HG03103 (cell line): Measurements from ENCODE around the gene FOXP1.

ENCODE experiments used
- ATAC-seq: cut with Tn5 transposase; IDR thresholded peaks from one replicate; pipeline ENCODE4 v1.9.1; 2021; ENCODE audit warnings: low read depth; ENCODE audit not compliant: unreplicated experiment

FOXP1 gene

DNA sequence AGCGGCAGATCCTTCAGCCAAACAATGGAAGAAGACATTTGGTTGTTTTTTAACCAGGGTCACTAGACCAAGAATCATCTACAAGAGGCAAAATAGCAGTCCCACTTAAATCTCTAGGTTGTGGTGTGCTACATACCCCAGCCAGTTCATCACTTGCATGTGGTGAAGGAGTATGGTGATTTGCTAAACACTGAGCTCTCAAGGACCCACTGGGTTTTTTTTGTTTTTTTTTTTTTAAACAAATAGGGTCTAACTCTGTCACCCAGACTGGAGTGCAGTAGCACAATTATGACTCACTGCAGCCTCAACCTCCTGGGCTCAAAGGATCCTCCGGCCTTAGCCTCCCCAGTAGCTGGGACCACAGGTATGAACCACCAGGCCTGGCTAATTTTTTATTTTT is 508.0 kb downstream of the FOXP1 start:
- ATAC-seq, result no peak

DNA sequence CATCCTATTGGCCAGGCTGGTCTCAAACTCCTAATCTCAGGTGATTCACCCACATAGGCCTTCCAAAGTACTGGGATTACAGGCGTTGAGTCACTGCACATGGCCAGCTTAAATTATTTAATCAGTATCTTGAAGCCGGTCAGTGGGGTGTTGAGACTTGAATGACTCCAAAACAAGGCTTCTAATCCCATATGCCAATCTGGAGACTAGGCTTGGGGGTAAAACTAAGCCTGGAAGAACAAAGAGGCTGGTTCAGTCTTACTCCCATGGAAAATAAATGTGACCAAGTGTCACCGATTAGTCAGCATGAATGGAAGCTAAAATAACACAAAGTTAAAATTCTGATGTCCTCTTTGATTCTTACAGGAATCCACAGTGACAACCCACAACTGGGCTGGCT is 509.1 kb downstream of the FOXP1 start:
- no peak for ATAC-seq

DNA sequence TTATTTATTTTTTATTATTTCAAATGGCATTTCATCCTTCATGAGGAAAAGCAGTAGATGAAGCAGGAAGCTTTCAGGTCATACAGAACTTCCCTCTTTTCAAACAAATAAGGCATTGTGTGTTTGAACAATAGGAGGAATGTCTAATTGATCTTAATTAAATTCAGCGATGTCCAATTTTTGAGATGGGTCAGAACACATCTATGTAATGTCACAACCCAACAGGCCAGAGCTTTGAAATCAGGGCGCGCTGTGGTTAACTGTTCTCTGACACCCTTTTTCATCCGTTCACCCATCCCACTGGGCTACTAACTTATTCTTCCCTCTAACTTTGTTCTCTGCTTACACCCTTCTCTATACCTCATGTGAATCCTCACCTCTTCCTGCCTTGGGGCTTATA is 510.5 kb downstream of the FOXP1 start:
- no peak for ATAC-seq

DNA sequence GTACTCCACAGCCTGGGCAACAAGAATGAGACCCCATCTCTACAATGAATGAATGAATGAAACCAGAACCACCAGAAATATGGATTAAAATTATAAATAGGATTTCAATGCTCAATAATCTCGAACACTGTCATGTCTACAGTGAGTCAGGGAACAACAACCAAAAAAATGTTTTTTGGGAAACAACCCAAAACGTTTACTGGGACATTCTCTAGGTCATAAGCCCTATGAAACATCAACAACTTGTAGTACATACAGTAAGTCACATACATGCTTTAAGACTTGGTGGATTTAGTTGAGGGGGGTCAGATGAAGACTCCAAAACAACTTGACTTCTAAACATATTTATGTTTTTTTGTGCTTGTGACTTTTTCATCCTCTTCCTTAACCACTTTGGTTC is 511.2 kb downstream of the FOXP1 start:
- ATAC-seq, result no peak

DNA sequence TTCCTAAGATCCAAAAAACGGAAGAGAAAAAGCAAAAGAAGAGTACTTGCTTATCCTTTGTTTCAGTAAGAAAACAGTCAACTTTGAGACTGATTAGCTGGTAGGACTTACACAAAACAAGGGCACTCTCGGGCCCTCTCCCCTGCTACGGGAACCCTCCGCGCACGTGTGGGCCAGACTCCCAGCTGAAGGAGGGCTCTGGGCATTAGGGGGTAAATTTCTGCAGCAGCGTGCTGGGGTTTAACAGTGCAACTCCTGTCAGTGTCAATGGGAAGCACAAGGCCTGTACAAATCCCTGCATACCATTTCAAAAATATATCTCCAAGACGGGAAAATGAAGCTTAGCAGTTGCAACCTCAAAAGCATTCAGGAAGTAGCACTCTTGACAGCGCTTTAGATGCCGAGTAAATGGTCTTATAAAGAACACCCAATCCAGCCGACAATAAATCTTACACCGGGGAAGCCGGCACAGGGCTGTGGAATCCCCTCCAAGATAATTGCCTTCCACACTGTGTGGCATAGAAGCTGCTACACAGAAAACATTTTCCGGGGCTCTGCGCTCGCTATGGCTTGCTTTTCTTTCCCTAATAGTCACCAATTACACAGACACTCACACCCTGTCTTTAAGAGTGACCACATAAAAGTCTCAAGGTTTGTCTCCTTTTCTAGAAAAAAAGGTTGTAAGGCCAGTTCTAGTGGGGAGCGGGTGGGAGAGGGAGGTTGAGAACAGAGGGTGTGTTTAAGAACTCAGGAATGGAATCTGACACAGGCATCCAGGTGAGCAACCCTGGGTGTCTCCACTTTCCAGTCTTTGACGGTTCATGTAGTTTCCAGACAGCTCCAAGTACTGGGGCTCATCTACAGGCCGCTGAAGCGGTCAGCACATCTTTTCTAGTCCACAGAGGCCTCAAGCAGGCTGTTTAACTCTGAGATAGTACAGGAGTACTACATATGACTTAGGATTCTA is 512.7 kb downstream of the FOXP1 start:
- ATAC-seq, result no peak

DNA sequence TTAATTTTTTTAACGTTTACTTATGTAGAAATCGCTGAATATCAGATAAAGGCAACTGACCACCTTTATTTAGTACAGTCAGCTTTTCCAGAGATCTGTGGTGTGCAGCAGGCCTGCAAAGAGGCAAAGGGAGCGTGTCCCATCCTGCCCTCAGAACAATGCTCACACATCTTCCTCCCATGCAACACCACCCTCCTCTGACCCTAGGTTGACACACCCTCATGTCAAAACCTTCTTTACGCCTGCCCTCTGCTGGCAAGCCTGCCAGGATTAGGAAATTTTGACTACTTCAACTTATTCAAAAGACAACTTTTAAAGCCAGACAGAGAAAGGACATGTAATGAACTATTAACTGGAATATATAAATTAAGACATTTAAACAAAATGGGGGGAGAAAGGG is 513.7 kb downstream of the FOXP1 start:
- ATAC-seq, result no peak

DNA sequence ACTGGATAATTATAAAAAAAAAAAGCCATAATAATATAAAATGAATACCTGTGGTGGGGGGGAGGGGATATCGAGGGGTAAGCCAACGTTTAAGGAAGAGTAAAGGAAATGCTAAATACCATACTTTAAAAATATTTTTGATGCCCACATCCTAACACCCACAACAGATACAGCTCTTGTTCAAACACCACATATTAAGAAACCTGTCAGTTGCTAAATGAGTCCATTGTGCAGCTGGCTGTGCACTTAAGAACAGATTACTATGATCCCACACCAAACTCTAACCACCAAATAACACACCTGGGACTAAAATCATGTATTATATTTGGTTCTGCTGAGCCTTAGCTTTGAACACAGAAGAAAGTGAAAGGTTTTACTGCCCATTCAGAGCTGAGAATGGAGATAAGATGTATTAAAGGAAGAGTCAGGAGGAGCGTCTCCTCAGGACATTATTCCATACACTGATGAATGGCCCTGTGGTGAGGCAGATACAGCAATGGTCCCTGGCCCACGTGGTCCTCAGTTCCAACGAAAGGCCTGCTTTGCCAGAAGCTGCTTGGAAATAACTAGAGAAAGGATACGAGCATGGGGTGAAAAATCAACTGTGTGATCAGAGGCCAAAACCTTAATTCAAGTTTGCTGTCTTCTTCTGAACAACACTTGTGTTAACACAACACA is 515.4 kb downstream of the FOXP1 start:
- no peak for ATAC-seq

DNA sequence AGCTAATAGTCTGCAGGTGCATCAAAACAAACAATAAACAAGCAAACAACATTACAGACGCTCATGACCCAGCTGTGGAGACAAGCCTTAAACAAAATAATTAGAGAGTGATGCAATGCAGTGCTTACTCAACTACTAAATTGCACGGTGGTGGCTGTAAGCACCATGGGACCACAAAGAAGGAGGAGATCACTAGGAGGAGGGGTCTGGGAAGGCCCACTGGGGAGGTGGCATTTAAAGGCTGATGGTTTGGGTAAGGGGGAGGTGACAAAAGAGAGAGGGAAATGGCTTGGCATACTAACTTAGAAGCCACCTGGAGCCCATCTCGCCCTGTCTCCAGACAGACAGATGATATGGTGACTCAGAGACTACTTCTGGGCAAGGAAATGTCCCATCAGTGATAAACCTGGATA is 516.7 kb downstream of the FOXP1 start:
- ATAC-seq, result no peak

DNA sequence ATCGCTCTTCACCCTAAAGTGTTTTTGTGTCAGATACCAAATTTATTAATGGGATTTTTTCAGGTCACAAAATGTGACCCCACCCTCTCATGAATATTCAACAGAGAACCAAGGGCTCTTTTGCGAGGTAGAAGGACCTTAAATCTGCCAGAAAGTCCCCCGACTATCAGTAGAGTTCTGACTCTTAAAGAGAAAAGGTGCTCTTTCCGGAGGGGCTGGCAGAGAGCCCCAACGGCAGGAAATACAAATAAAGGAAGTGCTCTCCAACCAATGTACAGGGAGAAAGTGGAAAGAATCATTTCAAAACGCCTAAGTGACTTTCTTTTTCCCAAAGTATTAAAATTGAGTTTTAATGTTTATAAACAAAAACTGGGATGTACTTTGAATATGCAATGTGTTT is 517.2 kb downstream of the FOXP1 start:
- no peak for ATAC-seq

DNA sequence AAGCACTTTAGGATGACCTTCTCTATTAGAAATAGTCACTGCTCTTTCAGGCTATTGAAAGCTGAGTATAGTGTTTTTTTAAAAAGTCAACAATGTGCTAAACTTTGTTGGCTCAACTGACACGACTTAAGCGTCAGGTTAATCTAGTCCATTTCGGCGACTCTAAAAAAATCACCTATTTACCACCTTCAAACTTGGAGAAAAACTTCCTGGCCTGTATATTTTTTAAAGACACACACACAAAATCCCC is 517.8 kb downstream of the FOXP1 start:
- ATAC-seq, result no peak

DNA sequence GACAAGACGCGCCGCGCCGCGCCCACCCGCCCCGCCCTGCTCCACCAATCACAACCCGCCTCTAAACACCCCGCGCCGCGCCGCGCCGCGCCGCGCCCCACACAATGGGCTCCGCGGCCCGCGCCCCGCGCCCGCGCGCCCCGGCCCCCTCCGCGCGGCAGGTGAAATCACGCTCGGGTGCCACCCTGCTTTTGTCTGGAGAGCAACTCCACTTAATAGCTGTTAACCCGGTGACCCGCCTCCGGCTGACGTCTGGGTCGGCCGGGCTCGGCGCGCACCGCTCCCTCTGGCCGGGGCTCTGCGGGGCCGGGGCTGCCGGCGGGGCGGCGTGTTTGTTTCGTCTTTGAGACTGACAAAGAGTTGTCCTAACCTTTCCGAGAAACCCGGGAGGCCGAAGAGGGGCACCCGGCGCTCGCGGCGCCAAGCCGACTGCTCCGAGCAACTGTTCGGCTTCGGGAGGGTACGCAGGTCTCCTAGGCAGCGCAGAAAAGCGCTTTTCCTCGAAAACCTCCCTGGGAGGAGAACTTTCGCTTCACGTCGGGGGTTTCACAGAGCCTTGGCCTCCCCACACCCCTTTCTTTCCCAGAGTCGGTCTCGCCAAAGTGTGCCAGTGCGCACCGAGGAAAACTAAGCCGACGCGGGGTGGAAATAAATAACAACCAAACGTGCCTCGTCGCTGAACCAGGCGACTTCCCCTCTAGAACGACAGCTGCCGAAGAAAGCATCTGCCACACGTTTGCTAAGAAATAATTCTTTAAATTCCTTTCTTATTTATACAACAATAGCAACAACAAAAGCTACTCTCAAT is 518.4 kb downstream of the FOXP1 start:
- no peak for ATAC-seq

DNA sequence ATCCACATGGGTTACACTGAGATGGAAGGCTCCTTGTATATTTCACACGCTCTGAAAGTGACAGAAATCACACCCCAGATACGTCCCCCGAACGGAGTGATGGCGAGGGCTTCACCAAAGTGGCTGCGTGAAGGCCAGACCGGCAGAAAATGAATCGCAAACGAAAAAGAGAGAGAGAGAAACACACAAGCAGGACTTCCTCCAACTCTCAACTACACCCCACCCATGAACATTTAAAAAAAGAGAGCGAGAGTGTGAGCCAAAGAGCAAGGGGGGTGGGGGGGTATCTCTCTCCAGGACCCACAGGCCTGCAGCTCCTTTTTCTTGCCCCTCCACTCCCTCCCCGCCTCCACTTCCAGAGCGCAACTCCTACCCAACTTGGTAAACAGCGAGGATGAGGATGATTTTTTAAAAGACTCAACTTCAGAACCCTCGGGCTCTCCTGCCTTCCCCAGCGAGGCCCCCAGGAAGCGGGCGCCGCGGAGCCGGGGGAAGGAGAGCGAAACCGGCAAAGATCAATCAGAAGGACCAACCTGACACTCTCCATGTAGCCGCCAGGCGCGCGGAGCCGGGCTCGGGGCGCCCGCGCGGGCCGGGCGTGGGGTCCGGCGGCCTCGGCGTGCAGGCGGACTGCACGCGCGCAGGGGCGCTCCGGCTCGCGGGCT is 519.1 kb downstream of the FOXP1 start:
- no peak for ATAC-seq

DNA sequence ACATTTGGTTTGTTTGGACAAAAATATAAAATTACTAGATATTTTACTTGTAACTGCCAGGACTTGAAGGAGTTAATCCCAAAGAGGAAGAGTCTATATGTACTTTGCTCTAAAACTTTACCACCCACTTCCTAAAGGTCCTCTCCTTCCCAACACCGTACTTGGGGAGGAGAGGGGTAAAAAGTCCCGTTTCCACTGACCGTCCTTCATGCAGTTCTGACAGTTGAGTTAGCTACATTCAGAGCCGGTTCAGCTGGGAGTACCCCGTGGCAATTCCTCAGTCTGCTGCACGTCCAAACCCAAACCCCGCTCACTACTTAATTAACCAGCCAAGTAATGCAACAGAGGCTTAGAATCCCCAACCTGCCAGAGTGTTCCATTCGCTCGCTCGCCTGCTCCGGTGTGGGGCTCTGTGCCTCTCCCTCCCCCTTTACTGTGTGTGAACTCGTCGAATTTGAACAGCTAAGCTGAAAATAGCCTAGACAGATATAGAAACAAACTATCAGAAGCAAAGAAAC is 519.7 kb downstream of the FOXP1 start:
- no peak for ATAC-seq

DNA sequence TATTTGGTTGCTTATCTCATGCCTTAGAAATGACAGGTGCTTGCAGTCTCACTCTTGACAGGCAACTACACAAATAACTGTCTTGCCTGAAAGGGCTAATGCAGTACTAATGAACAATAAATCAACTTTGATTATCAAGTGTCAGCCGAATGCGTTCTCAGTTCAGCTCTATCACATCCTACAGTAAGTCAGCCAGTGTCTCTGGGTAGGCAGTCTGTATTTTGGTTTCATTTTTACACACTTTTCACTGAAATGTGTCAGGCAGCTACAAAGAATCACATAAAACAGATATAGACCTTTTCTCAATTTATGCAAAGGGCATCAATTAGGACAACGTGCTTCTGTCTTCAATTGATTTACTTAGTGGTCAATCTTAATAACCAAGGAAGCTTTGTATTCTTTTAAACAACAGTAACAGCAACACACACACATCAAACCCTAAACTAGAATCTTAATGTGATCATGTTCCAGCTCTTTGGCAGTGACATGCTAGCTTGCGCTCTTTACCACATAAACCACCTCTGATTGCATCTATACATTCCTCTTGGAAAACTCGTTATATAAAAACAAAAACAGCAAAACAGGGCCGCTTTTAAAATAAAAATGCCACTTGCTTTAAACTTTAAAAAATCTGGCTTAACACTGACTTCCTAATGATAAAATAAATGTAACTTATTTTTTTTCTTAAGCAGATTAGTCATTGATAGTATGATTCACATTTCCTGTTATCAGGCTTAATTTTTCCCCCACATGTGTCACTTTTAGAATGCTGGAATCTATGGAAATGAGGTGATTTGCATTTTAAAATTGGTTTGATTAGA is 520.4 kb downstream of the FOXP1 start:
- peak; percentile 39 for ATAC-seq

DNA sequence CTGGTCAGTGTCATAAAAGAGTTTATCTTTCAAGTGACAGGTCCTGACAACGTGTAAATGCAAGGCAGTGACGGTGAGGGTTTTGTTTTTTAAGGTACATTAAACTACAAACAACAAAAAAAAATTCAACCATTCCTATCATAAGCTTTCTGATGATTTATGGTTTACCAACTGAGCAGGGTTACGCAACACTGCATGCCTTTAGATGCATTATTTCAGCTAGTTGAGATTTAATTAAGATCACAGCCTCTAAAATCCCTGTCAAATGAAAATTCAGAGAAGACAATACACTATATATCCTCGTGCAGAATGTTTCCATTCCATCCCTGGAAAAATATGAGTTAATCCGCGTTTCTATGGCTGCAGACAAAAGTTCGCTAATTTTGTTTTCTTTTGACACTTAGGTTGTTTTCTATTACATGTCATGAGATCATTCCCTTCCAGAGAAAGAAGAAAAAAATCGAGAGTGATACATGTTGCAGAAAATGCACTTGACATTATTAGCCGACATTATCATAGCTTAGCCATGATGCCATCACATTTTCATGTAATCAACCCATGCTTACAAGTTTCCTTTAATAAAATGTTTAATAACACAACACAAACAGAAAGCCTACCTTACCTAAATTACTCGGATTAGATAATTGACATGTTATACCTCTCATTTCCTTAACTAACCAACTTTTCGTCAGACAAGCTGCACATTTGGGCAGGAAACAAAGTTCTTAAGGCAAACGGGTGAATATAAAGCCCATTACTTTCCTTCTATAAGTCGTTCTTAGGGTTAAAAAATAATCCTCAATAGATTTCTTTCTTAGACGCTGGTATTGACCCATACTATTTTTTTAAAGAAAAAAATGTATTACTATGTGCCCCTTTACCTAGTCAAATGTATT is 521.2 kb downstream of the FOXP1 start:
- no peak for ATAC-seq

DNA sequence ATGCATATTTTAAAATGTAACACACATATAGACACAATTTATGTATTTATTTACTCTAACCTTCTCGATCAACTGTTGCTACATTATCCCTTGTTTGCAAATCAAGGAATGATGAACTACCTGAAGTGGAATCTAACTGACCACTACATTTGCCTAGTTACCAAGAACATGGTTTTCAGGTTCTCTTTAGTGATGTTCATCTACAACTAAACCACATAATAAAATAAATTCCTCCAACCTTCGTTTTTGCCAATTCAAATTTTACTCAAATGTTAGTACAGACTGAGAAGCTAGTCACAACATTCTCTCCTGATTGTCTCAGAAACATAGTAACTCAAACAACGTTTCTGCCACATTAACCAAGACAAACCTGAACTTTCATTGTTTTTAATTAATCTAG is 521.9 kb downstream of the FOXP1 start:
- ATAC-seq, result no peak

DNA sequence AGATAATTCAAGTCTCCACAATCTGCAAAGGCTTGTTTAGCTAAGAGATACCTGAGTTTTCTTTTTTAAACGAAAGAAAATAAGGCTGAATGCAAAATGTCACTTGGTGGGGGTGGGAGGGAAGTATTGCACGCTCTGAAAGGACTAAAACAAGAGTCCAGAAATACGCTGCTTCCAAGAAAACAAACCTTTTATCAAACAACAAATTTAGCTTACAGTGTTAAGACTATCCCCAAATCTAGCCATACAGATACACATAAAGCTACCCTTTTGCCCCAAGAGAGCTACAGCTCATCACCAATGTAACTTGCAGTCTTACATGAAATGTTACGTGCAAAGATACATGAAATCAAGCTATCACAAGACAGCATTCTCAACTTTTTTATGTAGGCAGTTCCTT is 522.5 kb downstream of the FOXP1 start:
- ATAC-seq, result no peak

DNA sequence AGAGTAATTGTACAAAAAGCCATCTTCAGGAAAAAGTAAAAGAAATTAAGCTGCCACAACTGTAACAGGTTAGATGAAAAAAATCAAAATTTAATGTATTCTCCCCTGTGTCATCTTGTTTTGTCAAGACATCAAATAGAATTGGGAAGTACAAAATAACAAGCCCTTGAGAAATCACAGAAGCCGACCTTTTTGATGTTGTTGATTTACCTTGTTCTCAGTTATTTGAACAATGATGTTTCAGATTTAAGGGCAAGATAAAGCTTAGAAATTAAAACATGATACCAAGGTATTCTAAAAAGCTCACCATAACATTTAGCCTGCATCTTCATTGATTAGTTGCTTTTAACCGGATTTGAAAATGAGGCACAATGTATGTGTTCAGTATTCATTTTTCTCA is 523.0 kb downstream of the FOXP1 start:
- no peak for ATAC-seq

DNA sequence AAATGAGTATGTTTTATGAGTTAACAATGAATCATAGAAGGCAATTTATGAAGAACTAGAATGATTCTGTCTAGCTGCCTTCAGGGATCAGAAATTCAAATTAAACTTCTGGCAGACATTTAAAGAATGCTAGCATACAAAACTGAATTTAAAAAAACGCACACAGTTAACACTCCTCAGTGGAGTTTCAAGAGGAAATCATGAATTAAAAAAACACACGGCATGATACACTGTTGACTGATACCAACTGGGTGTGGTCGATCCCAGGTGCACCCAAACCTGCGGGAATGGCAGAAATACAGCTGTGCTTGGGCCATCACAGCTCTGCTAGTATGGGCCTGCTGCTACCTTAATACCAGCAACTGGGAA is 526.0 kb downstream of the FOXP1 start:
- ATAC-seq, result no peak
